Kidney capillary endothelial cell (primary cell): ENCODE data around the gene METTL27.
"Not testable (repeated sequence)": the region's sequence is repeated elsewhere in the genome, so short reads cannot be mapped to it uniquely, and the experiment has no call there.

Experiments
- DNase-seq: peaks from one replicate; pipeline ENCODE4 v3.0.0-alpha.2; 2018; ENCODE audit warnings: low spot score

Gene METTL27, protein sequence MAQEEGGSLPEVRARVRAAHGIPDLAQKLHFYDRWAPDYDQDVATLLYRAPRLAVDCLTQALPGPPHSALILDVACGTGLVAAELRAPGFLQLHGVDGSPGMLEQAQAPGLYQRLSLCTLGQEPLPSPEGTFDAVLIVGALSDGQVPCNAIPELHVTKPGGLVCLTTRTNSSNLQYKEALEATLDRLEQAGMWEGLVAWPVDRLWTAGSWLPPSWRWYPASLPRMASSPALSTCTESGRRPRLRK

DNA sequence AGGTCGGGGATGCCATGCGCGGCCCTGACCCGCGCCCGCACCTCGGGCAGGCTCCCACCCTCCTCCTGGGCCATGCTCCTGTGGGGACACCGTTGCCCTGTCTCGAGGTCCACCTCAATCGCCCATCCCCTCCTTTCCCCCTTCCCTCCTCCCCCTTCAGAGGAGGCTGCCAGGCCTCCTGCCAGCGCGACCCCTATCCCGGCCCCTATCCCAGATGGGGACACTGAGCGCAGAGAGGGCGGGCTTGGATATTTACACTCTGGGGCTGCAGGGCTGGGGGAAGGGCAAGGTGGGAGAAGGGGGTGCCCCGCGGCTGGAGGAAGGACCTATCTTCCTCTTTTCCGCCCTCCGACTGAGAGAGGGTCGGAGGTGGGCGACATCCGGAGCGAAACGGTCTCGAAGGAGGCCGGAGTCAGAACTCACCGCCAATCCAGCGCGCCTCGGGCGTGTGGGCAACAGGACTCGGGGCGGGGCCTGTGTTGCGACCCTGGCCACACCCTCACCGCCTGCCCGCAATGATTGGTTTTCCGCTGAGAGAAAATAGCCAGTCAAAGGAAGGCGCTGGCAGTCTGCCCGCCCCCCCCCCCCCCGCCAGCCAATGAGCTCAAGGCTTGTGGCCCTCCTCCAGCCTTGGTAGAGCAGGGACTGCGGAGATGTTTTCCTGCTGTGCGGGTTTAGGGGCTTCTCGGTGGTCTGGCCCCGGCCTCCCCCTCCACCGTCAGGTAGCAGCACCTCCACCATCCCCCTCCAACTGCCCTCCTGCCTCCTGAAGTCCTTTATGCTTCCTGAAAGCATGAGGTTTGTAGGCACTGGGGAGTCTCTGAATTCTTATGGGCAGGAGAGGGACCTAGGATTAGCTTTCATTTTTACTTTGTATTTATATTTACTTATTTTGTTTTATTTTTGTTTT, at the start of gene METTL27:
METTL27 (minus strand) TSS at position 450 of the 910 bp plus-strand sequence; CDS start at position 74, 376 bp downstream.
- peak; percentile 92 for DNase-seq

DNA sequence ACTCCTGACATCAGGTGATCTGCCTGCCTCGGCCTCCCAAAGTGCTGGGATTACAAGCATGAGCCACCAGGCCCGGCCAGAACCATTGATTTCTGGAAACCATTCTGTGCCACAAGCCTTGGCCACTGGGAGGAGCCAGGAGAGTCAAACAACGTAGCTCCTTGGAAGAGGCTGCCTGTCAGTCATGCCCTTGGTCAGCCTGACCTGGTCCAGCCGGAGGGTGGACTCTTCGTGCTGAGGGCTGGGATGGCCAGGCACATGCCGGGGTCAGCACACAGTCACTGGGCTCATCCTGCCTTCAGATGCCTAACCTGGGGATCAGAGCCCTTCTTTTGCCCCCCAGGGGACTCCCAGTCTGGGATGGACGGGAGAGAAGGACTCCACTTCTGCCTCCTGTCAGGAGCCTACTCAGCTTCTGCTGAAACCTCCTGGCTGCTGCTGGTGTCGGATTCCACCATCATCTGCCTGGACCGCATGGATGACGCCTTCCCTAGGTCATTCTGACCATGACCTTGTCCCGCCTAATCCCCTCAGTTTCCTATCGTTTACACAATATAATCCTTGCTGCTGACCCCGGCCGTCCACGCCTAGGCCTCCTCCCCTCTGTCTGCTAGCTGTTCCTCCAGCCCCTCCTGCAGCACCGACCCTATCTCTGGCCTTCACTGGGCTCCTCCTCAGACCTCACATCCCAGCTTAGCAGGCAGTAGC, 49.0 kb upstream of the METTL27 start:
- DNase-seq = no peak

DNA sequence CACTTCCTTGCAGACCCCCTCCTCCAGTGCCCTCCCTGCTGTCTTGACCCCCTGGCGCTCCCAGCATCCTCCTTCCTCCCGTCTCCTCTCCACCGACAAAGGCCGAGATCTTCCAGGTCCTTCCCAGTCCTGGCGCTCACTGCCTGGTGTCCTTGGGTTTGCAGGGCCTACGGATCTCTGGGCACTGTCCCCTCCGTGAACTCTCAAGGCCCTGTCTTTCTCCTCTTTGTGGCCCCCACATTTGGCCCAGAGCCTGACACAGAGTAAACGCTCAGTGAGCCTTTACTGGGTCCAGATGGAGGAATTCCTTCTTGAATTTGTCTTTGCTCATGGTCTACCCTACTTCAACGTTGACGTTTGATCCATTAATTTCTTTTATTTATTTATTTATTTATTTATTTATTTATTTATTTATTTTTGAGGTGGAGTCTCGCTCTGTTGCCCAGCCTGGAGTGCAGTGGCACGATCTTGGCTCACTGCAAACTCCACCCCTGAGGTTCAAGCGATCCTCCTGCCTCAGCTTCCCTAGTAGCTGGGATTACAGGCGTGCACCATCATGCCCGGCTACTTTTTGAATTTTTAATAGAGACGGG, 48.3 kb upstream of the METTL27 start:
- no peak for DNase-seq

DNA sequence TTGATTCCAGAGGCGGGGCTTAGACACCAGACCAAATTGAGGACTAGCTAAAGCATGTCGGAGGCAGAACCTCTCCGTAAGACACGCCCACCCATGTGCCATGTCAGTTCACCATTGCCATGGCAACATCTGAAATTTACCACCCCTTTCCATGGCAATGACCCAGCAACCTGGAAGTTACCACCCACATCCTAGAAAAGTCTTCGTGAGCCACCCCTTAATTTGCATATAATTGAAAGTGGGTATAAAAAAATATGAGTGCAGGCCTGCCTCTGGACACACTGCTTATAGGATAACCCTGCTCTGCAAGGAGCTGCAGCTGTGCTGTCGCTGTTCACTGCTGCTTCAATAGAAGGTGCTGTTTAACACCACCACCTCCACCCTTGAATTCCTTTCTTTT, 46.6 kb upstream of the METTL27 start:
- no peak for DNase-seq

DNA sequence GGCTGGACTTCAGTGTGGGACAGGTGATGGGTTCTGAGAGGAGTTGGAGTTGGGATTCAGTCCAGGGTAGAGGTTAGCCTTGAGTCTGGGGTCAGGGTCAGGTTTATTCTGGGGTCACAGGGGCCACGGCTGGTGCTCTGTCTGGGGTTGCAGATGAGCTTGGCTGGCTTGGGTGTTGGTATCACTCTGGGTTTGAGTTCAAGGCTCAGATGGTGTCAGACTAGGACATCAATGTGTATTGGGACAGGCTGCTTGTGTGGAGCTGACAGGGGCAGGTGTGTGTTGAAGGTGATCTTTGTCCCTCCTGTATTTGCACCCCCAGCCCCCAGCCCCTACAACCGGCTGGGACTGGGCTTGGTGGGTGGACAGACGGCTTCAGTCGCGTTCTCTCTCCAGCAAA, 45.4 kb upstream of the METTL27 start:
- no peak for DNase-seq

DNA sequence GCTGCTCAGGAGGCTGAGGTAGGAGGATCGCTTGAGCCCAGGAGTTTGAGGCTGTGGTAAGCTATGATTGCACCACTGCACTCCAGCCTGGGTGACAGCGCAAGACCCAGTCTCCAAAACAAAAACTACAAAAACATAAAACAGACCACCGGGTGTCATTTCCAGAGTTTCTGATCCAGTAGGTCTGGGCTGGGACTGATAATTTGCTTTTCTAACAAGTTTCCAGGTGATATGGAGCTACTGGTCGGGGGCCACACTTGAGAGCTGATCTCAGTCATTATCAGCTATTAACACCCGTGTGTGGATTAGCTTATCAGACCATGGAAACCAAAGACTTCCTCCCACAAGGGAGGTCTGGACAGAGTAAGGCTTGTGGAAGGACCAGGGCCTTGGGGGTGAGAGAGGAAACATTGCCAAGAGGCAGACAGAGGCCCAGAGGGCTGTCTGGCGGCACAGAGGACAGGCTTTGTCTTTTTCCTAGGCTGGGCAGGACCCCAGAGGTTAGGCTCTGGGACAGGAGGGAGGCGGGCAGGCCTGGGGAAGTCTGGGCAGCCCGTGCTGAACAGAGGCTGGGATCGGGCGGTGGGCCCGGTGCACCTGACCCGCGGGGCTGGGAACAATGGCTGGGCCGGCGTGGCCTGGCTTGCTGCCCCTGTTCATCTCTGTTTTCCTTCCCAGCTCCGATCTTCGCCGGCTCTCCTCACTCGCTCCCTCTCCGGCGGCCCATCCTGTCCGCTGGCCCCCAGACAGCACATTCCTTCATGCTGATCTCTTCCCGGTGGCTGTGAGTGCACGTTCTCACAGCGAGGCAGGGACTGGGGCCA, 43.9 kb upstream of the METTL27 start:
- no peak for DNase-seq

DNA sequence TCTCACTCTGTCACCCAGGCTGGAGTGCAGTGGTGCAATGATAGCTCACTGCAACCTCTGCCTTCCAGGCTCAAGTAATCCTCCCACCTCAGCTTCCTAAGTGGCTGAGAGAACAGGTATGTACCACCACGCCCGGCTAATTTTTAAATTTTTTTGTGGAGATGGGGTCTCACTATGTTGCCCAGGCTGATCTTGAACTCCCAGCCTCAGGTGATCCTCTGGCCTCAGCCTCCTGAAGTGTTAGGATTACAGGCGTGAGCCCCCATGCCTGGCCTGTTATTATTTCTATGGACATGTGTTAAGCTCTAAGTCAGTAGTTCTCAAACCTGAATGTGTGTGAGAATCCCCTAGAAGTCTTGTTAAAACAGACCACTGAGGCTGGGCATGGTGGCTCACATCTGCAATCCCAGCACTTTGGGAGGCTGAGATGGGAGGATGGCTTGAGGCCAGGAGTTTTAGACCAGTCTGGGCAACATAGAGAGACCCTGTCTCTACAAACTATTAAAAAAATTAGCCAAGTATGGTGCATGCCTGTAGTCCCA, 43.2 kb upstream of the METTL27 start:
- no peak for DNase-seq

DNA sequence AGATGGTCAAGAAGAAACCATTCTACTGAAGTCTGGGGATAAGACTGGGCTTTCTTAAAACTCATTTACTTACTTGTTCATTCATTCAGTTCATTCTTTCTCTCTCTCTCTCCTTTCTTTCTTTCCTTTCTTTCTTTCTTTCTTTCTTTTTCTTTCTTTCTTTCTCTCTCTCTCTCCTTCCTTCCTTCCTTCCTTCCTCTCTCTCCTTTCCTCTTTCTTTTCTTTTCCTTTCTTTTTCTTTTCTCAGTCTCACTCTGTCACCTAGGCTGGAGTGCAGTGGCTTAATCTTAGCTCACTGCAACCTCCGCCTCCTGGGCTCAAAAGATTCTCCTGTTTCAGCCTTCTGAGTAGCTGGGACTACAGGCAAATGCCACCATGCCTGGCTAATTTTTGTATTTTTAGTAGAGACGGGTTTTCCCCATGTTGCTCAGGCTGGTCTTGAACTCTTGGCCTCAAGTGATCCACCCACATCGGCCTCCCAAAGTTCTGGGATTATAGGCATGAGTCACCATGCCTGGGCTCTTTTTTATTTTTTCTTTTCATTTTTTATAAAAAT, 42.6 kb upstream of the METTL27 start:
- not testable (repeated sequence) for DNase-seq

DNA sequence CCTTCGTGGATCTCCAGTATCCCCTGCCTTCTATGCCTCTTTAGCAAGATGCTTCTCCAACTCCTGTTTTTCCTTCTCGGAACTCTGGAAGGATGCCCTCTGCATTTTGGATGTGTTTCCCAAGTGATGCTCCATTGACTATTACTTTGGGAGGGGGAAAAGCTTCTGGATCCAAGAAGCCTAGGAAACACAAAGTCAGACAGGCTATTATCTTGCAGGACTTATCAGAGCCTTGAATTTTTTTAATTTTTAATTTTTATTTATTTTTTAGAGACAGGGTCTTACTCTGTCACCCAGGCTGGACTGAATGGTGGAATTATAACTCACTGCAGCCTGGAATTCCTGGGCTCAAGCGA, 39.7 kb upstream of the METTL27 start:
- DNase-seq = no peak

DNA sequence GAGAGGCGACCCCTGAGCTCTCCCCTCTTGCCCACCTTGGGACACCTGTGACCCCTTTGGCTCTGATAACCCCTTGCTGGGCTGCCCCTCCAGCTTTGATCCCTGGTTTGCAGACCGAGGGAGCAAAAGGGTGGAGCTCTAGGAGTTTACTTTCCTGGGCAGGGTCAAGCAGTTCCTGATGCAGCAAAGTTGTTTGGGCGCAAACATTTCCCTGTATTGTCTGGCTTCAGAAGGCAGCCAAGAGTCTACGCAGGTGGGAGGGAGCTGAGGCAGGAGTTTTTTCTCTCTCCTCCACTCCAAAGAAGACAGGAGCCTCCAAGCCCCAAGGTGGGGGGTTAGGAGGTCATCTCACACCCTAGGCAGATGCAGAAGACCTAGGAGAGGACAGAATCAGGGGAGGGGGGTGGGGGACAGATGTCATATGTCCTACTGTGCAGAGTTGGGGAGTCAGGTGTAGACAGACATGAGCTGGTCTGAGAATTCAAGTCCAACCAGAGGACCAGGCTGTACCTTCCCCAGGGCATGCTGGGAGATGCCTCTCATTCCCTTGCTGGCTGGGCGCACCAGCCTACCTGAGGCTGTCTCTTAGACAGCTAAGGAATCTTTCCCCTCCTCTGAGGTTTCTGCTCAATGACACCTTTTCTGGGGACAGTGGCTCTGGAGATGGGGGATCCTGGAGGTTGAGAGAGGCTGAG, 39.2 kb upstream of the METTL27 start:
- DNase-seq = no peak

DNA sequence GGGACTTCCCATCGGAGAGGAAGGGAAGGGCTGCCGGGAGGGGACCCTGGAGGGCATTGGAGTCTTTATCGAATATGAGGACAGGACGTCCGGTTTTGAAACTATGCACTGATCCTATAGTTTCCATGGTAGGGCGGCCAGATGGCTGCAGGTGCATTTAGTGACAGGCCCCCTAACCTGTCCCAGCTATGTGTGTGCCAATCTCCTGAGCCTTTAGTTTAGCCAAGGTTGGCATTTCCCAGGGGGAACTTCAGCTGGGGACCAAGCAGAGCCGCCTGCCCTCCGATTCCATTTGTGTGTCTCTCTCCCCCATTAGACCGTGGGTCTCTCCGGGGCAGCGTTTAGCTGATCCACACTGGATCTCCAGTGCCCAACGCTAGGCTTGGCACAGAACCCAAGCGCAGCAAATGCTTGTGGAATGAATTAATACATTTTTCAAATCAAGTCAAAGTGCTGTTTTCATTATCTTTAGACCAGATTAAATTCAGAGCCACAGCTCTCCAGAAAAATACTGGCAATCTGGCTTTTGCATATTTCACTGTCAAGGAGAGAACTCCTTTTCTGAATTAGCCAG, 38.5 kb upstream of the METTL27 start:
- DNase-seq = no peak

DNA sequence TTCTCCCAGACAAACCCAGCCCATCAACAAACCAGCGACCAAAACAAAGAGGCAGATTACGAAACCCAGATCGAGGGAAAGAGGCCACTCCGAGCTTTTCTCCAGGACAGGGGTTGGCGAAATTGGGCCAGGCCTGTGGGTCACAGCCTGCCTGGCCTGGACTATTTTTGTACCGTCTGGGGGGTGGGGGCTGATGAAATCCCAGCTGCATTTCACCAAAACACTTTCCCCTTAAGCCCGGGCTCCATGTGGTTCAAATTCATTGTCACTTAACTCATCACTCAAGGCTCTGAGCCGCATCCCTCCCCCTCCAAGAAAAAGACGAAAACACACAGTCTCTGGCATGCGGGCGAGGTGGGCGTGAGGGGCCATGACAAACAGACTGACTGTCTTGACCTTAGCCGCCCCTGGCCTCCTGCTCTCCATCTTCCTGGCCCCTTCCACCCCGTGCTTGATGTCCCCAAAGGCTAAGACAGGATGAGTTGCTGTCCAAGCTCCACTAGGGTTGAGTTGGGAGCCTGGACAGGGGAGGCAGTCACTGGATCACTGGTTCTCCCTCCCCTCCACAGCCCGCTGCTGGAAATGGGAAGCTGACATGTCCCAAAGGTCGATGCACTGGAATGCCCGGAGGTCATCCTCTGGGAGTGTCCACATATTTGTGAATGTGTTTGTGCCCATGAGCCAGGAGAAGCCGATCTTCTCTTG, 37.8 kb upstream of the METTL27 start:
- DNase-seq = no peak

DNA sequence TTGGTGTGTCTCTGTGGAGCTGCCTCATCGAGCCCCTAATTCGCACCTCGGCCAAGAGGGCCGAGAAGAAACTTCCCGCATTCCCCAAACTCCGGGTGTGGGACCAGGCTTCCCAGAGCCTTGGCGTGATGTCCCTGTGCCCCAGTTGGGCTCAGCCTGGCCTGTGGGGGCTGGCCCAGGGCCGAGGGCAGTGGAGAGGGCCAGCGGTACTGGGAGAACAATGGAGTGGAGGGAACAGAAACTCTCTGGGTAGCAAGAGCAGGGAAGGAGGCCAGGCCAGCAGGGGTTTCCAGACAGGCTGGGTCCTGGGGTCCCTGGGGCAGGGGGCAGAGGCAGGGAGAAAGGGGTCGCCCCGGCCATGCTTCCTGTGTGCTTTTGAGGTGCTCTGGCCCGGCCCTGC, 34.7 kb upstream of the METTL27 start:
- no peak for DNase-seq

DNA sequence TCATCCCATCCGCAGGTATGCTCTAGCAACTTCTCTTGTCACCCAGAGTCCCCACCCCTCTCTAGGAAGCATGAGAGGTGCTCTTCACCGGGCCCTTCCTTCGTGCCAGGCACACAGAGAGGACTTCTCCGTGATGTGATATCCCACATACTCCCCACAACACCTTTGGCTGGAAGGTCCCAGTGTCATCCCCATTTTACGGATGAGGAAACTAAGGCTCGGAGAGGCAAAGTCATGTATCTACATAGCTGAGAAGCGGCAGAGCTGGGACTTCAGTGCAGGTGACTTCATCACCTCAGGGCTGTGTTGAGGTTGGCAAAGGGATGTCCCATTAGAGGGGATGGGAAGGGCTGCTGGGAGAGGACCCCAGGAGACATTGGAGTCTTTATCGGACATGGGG, 34.0 kb upstream of the METTL27 start:
- no peak for DNase-seq

DNA sequence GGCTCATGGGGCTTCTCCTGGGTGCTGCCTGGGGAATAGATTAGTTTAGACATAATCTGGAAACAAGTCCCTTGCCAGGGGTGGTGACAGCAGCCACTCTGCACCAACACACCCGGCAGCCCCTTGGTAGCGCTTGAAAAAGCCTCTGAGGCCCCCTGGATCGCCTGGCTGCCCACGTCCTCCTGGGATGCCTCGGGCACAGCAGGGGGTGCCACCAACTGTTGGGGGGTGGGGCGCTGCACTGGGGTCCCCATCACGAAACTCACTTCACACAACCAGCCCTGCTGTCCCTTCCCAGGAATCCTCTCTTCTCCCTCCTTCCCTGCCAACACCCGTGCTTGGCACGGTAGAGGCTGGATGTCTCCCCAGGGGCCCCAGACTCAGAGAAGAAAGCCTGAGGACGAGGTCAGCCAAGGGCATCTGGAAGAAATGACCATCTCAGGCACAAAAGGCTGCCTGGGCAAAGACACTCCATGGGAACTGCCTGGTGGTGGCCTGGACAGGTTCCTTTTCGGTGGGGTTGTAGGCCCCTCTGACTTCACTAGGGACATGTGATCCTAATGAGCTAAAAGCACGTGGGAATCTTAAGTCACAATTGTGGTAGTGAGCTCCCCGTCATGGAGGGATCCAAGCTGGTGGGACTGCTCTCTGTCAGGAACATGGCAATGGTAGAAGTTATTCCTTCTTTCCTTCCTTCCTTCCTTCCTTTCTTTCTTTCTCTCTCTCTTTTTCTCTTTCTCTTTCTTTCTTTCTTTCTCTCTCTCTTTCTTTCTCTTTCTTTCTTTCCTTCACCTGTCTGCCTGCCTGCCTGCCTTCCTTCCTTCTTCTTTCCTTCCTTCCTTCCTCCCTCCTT, 30.0 kb upstream of the METTL27 start:
- no peak for DNase-seq

DNA sequence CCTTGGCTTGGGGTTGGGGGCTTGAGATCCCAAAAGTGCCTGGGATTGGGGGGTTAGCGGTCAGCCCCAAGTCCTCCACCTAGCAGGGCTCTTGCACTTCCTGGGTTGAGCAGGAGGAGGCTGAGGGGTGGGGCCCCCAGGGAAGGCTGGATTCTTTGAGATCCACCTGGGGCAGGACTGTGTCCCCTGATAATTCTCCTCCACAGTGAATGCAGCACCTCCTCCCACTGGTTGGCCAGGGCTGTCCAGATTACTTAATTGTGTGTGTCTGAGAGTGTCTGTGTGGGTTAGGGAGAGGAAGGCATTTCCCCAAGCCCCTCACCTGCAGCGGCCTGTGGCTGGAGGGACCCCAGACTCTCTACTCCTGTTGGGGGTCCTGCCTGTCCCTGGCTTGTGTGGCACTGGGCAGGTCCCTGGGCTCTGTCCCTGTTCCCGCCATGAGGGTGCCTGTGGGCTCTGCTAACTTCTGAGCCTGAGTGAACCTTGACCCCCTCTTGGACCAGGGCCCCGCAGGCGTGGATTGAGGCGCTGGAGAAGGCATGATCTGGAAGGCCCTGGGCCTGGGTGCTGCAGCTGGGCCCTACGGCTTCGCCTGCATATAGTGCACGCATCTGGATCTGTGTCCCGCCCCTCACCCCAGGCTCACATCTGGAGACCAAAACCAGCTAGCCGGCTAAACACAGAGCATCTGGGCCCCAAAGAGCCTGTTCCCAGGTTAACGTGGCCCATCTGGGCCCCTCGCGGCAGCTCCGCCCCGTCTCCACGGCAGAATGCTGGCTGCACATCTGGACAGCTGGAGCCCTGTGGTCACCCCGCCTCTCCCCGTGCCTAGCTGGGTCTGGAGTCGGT, 29.1 kb upstream of the METTL27 start:
- DNase-seq = no peak

DNA sequence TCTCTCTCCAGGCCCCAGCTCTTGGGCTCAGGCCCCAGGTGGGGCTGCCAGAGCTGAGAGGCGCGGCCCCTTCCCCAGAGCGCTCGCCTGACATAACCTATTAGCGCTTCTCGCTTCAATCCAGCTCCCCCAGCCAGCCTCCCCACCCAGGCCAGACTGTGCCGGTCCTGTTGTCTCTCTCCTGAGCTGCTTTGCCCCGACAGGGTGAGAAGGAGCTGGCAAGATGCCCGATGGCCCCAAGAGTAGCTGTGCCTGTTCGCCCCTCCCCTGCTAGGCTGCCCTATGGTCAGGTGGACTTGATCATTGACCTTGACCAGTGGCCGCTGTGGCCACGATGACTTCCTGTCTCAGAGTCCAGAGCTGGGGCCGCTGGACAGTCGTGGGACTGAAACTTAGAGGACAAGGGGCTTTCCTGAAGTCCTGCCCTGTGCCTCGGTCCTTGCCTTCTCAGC, 27.8 kb upstream of the METTL27 start:
- no peak for DNase-seq
